ENCODE data around the gene ZMYND12.

ZMYND12 gene

DNA sequence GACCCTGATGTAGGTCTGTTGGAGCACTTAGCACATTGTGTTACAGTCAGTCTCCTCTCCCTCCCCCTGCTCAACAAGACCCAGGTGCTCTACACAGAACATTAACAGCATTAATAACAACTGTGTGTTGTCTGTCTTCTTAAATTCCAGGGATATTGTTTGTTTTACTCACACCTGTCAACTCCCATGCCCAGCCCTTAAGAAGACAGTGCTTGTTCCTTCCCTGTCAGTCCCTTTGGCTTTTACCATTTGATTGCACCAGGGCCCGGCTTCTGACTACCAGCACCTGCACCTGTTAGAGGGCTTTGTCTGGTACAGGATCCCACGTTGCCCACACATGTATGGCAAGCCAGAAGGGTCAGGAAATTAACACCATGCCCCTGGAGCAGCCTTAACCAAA, 63.6 kb downstream of the ZMYND12 start:
- DNase-seq, result no peak

DNA sequence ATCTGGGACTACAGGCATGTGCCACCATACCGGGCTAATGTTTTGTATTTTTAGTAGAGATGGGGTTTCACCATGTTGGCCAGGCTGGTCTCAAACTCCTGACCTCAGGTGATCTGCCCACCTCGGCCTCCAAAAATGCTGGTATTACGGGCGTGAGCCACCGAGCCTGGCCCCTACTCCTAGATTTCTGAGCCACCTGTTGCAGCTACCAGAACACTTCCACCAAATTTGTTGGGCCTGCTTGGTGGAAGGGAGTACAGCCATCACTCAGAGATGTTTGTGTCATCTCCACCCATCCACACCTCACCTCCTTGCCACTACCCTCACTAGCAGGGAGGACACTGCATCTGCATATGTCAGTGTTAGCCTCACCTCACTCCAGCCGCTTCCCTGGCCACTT, 69.8 kb downstream of the ZMYND12 start:
- no peak for DNase-seq

DNA sequence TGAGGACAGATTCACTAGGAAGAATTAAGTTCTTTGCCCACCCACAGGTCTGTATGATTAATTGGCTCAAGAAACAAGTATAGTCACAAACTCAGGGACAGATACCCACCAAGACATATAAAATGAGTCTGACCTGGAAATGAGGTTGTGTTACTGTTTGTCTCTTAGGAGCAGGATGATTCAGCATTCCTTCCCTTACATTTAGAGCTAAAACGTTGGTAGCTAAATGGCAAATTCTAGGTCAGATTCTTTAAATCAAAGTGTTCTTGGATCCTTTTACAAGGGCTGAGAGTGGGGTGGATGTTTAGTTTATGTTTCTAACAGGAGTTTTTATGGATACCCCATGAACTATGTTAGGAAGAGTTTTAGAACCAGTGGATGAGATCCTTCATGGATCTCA, 70.5 kb downstream of the ZMYND12 start:
- DNase-seq, result no peak

DNA sequence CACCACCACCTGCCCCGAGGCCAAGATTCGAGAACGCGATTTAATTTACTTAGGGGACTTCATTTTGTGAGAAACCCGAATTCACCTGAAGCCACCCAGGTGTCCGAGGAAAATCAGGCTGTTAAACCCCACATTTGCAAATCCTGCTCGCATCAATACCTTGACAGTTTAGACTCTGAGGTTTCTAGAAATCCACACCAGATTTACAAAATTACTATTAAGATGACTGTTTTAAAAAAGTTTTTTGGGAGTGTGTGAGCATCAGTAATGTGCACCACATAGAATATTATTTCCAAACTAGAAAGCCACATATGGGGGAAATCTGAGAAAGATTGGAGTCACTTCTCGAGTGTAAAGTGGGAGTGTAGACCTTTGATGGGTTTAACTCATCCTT, 74.5 kb downstream of the ZMYND12 start:
- no peak for DNase-seq

DNA sequence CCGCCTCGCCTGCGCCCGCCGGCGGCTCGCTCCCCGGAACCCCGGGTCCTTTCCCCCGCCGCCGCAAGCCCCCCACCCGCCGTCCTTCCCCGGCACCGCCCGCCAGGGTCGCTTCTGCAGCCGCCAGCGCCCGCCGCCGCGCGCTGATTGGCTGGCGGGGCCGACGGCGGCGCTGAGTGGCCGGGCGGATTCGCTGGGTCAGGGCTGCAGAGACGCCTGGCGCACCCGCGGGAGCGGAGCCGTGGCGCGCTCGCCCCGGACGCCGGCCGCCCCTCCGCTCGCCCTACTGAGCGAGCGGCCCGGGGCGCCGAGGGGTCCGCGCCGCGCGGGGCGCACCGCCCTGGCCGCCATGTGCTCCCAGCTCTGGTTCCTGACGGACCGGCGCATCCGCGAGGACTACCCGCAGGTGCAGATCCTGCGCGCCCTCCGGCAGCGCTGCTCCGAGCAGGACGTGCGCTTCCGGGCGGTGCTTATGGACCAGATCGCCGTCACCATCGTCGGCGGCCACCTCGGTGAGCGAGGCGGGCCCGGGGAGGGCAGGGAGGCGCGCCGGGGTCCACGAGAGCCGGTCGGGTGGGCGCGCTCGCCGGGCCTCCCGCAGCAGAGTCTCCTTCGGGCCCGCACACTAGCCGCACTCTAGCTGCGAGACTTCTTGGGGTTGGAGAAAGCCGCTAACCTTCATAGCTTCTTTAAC, 75.1 kb downstream of the ZMYND12 start, which contains the start of gene RIMKLA:
RIMKLA (plus strand) TSS at position 207 of the 694 bp plus-strand sequence; CDS start at position 350, 143 bp downstream.
- DNase-seq, result peak in 1 of 2 donors; percentile 17

All from bone marrow (tissue), 2 donors.